Hematopoietic multipotent progenitor cell treated with erythropoietin and hydrocortisone succinate and interleukin-3 and kit ligand, for 17 days (in vitro differentiated cells): ENCODE measurements around the gene SH3BP4.

Experiments
- DNase-seq: peaks from one replicate; pipeline ENCODE4 v3.0.0-alpha.2; 2015; ENCODE audit warnings: low spot score

The SH3BP4 gene

GRCh38 chr2:234951664-234952269, at the start of gene SH3BP4:
SH3BP4 (plus strand) TSS chr2:234952017; CDS start chr2:235035003, 82,986 bp downstream.
- no peak for DNase-seq

- DNase-seq, result no peak
Measured at GRCh38 chr2:234904785-234905184, 47.0 kb upstream of the SH3BP4 start.

DNA sequence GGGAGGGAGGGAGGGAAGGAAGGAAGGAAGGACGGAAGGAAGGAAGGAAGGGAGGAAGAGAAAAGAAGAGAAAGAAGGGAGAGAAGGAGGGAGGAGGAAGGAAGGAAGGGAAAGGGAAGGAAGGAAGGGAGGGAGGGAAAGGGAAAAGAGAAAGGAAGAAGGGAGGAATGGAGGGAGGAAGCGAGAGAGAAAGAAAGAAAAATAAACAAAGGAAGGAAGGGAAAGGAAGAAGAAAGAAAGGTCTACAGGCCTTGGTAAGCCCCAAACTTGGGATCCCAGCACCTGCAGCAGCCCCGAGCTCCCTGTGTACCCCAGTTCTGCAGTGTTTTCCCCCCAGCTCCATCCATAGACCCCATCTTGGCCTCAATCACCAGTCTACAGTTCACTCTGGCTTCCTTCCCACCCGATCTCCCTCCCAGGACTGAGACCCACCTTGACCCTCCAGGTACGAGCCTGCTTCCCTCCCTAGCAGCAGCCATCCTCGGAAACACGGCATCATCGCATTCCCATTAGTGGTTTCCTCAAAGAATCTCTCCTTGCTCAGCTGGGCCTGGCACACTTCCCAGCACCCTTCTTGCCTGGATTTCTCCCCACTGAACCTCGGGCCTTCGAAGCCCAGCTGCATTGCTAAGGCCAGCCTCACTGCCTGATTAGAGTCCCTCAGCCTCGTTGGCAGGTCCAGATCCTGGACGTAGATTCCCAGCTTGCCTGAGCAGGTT, 46.1 kb upstream of the SH3BP4 start:
- DNase-seq, result no peak

GRCh38 chr2:234910186-234910679, 41.6 kb upstream of the SH3BP4 start:
- DNase-seq, result no peak

GRCh38 chr2:234911271-234911670, 40.5 kb upstream of the SH3BP4 start:
- no peak for DNase-seq

DNA sequence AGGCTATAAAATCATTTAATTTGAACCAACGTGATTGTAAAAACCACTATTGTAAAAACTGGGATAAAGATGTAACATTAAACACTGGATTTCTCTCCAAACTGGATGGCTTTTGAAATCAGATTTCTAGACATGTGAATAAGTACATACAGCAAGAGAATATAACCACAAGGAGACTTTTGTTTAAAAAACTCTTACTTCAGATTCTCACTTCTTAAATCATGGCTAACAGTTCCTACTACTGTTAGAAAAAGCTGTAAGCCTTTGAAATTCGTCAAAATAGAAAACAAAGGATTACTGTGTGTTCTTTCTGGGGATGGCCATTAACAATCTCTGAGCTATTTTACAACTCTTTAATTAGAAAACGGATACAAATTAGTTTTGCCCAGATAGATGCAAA, 39.4 kb upstream of the SH3BP4 start:
- DNase-seq, result no peak

DNA sequence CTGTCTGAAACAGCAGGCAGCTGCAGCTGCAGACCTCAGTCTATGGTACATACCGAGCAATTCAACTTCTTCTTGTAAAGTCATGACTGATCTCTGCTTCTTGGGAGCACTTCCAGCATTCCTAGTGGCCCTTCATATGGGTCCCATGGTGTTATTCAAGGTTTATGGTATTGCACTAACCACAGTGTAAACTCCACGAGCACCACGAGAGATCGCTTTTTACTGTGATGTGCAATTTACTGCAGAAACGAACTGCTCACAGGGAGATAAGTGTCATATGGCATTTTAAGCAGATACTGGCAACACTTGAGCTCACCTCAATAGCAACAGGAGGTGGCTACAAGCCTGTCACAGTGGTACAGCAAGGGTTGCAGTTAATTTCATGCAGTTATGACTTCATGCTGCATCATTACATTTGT, 38.6 kb upstream of the SH3BP4 start:
- DNase-seq, result no peak

DNA sequence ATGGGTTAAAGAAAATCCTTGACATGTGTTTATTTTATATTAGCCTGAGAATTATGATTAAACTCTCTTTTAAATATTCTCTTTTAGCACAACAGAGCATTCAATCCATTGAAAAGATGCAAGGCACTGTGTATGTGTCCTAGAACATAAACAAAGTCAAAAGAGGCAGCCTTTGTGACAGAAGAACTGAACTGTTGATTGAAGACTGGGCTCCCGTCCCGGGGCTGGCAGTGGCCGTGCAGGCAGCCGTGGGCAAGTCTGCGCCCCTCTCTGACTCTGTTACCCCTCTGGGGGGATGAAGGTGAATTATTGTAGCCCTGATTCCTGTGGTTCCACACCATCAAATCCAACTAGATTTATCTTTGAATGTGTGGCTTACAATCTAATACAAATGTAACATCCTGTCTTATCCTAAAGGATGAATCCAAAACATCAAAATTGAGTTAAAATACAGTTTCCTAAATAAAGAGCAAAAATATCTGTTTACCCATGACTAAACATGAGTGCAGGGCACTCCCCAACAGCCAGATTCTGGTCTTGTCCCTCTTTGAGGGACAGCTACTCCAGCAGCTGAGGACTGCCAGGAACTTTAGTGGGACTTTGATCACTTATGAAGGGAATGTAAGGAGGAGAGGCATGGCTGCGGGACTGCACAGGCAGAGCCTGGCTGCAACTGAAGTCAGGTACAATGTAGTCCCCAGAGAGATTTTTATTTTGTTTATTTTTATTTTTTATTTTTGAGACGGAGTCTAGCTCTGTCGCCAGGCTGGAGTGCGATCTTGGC, 37.3 kb upstream of the SH3BP4 start:
- DNase-seq, result no peak

- no peak for DNase-seq
Measured at GRCh38 chr2:234916674-234917073, 35.1 kb upstream of the SH3BP4 start.

- DNase-seq, result no peak
Measured at GRCh38 chr2:234917211-234917975, 34.4 kb upstream of the SH3BP4 start.

DNA sequence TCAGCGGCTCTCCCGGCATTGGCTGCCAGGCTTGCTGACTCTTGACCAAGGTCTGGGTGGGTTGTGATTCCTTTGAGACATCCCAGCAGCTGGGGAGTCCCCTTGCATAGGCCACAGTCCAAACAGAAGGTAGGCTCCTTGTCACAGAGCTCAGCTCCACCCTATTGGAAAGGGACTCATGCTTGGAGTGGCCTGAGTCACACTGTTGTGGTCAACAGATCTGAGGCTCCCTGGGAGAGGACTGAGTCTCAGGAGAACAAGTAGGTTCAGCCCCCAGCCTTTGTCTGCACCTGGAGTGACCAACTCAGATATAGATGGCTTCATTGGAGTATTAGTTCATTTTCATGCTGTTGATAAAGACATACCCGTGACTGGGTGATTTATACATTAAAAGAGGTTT, 32.1 kb upstream of the SH3BP4 start:
- no peak for DNase-seq

DNA sequence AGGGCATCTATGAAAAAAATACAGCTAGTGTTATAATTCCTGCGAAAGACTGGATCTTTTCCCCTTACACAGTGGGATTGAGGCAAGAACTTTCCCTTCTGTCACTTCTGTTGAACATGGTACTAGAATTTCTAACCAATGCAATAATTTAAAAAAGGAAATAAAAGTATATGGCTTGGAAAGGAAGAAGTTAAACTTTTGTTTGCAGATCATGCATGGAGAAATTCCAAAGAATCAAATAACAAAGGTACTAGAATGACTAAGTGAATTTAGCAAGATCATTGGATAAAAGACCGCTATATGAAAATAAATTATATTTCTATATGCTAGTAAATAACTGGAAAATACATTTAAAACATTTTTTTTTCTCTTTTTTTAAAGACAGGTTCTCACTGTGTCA, 31.0 kb upstream of the SH3BP4 start:
- DNase-seq, result no peak

DNA sequence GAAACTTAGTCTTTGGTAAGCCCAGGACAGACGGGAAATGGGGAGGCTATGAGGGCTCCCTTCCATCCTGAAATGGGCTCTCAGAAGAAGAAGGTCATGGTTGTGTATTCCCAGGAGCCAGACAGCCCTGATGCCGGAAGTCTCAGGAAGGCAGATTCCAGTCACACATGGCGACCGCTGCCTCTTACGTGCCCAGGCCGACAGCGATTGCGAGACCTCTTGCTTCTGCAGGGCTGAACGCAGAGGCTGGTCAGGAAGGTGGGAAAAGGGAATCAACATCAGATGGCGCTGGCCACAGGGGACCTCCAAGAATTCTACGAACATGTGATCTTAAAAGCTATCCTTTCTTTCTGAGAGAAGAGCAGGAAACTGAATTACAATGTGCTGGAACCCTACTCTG, 22.8 kb upstream of the SH3BP4 start:
- no peak for DNase-seq

DNA sequence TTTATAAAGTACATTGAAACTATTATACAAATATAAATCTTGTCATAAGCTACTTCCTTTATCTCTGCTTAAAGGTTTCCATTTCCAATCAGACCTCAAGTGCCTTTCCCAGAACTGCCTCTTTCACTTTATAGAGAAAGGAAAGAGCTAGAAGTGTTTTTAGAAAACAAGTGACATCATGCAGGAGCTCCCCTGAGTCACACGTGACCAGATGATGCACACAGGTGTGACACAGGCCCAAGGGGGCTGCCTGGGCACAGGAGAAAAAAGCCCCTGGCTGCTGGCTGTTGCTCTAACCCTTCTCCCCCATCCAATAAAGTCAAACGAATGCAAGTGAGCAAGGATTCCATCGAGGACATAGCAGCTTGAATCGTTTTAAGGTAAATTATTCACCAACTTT, 21.4 kb upstream of the SH3BP4 start:
- DNase-seq, result no peak

GRCh38 chr2:234931371-234931770, 20.4 kb upstream of the SH3BP4 start:
- DNase-seq, result no peak

GRCh38 chr2:234932591-234933168, 19.1 kb upstream of the SH3BP4 start:
- no peak for DNase-seq

- no peak for DNase-seq
Measured at GRCh38 chr2:234935311-234935710, 16.5 kb upstream of the SH3BP4 start.

DNA sequence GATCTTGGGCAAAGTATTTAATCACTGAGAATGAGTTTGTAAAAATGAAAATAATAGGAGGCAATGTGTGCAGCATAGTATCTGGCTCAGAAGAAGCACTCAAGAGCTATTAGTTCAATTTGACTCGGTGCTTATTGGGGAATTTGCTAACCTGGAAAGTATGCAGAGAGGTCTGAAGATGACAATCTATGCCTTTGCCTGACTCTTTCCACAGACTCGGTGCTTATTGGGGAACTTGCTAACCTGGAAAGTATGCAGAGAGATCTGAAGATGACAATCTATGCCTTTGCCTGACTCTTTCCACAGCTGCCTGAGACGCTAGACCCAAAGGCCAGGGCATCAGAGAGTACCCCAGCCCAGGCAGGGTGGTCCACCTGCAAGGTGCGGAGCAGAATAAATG, 12.2 kb upstream of the SH3BP4 start:
- DNase-seq, result no peak

- DNase-seq, result no peak
Measured at GRCh38 chr2:234939996-234940395, 11.8 kb upstream of the SH3BP4 start.

DNA sequence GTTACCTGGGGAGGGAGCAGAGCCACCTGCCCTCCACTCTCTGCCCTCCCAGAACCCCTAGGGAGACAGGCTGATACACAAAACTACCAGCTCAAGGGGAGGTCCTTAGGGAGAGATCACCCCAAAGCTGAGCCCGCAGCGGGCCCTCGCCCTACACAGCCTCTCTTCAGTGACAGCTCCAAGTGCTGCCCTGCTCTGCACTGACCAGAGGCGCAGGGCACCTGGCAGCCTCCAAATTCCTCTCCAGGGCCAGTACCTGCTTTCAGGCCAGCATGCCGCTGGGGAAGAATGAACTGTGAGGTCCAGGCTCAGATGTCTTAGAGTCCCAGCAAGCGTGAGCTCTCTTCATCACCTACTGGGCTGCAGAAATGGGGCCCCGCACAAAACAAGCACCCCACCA, 11.3 kb upstream of the SH3BP4 start:
- no peak for DNase-seq

DNA sequence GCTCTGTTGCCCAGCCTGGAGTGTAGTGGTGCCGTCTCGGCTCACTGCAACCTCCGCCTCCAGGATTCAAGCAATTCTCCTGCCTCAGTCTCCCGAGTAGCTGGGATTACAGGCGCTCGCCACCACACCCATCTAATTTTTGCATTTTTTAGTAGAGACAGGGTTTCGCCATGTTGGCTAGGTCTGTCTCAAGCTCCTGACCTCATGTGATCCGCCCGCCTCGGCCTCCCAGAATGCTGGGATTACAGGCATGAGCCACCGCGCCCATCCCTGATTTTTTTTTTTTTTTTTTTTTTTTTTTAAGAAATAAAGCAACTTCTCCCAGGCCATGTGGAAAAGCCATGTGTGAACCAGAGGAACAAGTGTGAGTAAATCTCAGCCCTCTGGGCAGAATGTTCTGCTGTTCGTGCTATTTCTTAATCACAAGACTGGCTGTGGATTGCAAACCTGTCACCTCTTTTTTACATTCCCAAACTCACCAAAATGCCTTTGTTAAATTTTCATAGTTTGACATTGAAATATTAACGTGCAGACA, 6.4 kb upstream of the SH3BP4 start:
- no peak for DNase-seq

DNA sequence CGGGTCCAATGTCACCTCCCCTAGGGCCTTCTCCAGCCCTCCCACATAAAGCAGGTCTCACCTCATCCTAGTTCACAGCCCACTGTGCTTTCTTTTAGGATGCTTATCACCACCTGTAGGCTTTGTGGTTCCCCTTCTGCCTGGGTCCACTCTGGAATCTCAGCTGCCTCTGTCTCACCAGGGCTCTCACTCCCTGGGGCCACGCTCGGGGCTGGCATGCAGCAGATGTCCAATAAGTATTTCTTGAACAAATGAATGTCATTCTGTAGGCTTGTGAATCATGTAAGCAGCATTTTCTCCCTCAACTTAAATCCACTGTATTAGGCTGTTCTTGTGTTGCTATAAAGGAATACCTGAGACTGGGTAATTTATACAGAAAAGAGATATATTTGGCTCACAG, 4.3 kb upstream of the SH3BP4 start:
- no peak for DNase-seq
